ENCODE results near the gene VMA21. TPM values are rescaled to one million over a fixed set of nuclear protein-coding genes. Genes with fewer than 3 reads are reported as not detected.

Gene VMA21
- total RNA-seq = 36.8 and 39.0 TPM in 2 replicates

- no peak for DNase-seq (ENCODE audit: extremely low read depth, low read depth, low spot score)
Measured at GRCh38 chrX:151396825-151397740, at the start of gene VMA21. VMA21 (plus strand) TSS chrX:151397206; CDS start chrX:151397309, 103 bp downstream.

GRCh38 chrX:151359341-151359740, 37.7 kb upstream of the VMA21 start:
- no peak for DNase-seq (ENCODE audit: extremely low read depth, low read depth, low spot score)

GRCh38 chrX:151359931-151360871, 36.8 kb upstream of the VMA21 start:
- no peak for DNase-seq (ENCODE audit: extremely low read depth, low read depth, low spot score)

GRCh38 chrX:151363316-151363715, 33.7 kb upstream of the VMA21 start:
- DNase-seq (ENCODE audit: extremely low read depth, low read depth, low spot score) = no peak

- no peak for DNase-seq (ENCODE audit: extremely low read depth, low read depth, low spot score)
Measured at GRCh38 chrX:151365579-151365978, 31.4 kb upstream of the VMA21 start.

- no peak for DNase-seq (ENCODE audit: extremely low read depth, low read depth, low spot score)
Measured at GRCh38 chrX:151370906-151371305, 26.1 kb upstream of the VMA21 start.

GRCh38 chrX:151384807-151385206, 12.2 kb upstream of the VMA21 start:
- no peak for DNase-seq (ENCODE audit: extremely low read depth, low read depth, low spot score)

GRCh38 chrX:151386838-151387459, 10.1 kb upstream of the VMA21 start:
- DNase-seq (ENCODE audit: extremely low read depth, low read depth, low spot score) = no peak

GRCh38 chrX:151391722-151392121, 5.3 kb upstream of the VMA21 start:
- no peak for DNase-seq (ENCODE audit: extremely low read depth, low read depth, low spot score)

GRCh38 chrX:151393514-151393913, 3.5 kb upstream of the VMA21 start:
- DNase-seq (ENCODE audit: extremely low read depth, low read depth, low spot score) = no peak

GRCh38 chrX:151396042-151396824, 773 bp upstream of the VMA21 start:
- peak; percentile 18 for DNase-seq (ENCODE audit: extremely low read depth, low read depth, low spot score)

- no peak for DNase-seq (ENCODE audit: extremely low read depth, low read depth, low spot score)
Measured at GRCh38 chrX:151397741-151398070, 700 bp downstream of the VMA21 start.

- no peak for DNase-seq (ENCODE audit: extremely low read depth, low read depth, low spot score)
Measured at GRCh38 chrX:151398346-151398745, 1.3 kb downstream of the VMA21 start.

- DNase-seq (ENCODE audit: extremely low read depth, low read depth, low spot score) = no peak
Measured at GRCh38 chrX:151402719-151403390, 5.8 kb downstream of the VMA21 start.

- no peak for DNase-seq (ENCODE audit: extremely low read depth, low read depth, low spot score)
Measured at GRCh38 chrX:151416579-151416978, 19.6 kb downstream of the VMA21 start.

- DNase-seq (ENCODE audit: extremely low read depth, low read depth, low spot score) = no peak
Measured at GRCh38 chrX:151419782-151420181, 22.8 kb downstream of the VMA21 start.

GRCh38 chrX:151424505-151424904, 27.5 kb downstream of the VMA21 start:
- DNase-seq (ENCODE audit: extremely low read depth, low read depth, low spot score) = no peak

- no peak for DNase-seq (ENCODE audit: extremely low read depth, low read depth, low spot score)
Measured at GRCh38 chrX:151448509-151448908, 51.5 kb downstream of the VMA21 start.

GRCh38 chrX:151458824-151459223, 61.8 kb downstream of the VMA21 start:
- no peak for DNase-seq (ENCODE audit: extremely low read depth, low read depth, low spot score)
